Thyroid gland (tissue), 4 donors: Measurements from ENCODE around the gene CNN1.

Source experiments
- POLR2A ChIP-seq, 2 donors: fragments of 450-650 bp; IDR thresholded peaks; one replicate each; pipeline ENCODE4 v1.6.1; 2017; ENCODE audit warnings: antibody characterized with exemption in 2 of 2, mild to moderate bottlenecking in 2 of 2, moderate library complexity in 1 of 2
- TF ChIP-seq, protein P1 (sequence below), 6 experiments: fragments of 200-600 bp in 3 of 6; fragments of 450-650 bp in 3 of 6; sonication (generic) in 3 of 6; IDR thresholded peaks; one replicate each; pipeline ENCODE4 v1.5.1; 2016 to 2019; ENCODE audit warnings: antibody characterized with exemption in 6 of 6, mild to moderate bottlenecking in 2 of 6, inconsistent platforms in 1 of 6, moderate library complexity in 1 of 6

DNA sequence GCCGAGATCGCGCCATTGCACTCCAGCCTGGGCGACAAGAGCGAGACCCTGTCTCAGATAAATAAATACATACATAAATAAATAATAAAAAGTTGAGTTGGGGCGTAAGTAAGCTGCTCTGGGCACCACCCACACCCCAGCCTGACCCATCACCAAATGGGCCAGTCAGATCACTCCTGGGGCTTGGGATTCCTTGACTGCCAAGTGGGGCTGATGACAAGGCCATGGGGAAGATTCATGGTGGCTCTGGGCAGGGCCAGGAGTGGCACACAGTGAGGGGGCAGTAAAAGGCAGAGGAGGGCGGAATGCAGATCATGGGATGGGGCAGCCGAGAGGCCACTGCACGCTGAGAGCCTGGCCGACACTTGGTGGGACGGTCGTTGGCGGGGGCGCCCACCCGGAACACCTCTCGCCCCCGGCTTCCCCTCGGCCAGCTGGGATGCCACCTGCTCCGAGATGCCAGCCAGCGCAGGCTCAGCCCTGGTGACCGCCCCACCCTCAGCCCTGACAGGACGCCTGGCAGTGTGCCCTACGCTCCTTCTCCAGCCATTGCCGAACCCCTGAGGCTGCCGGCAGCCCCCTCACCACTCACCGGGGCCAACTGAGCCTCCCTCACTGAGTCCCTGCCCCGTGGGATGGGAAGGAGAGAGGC, 43.9 kb upstream of the CNN1 start:
- TF ChIP-seq, protein P1, sequence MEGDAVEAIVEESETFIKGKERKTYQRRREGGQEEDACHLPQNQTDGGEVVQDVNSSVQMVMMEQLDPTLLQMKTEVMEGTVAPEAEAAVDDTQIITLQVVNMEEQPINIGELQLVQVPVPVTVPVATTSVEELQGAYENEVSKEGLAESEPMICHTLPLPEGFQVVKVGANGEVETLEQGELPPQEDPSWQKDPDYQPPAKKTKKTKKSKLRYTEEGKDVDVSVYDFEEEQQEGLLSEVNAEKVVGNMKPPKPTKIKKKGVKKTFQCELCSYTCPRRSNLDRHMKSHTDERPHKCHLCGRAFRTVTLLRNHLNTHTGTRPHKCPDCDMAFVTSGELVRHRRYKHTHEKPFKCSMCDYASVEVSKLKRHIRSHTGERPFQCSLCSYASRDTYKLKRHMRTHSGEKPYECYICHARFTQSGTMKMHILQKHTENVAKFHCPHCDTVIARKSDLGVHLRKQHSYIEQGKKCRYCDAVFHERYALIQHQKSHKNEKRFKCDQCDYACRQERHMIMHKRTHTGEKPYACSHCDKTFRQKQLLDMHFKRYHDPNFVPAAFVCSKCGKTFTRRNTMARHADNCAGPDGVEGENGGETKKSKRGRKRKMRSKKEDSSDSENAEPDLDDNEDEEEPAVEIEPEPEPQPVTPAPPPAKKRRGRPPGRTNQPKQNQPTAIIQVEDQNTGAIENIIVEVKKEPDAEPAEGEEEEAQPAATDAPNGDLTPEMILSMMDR (IDR thresholded peaks at IDR 0.05): no peak
- no peak for TF ChIP-seq POLR2A (IDR thresholded peaks at IDR 0.05)
